GM18498 (cell line): ENCODE results near the gene PCP4L1.
"Not testable (repeated sequence)": the region's sequence is repeated elsewhere in the genome, so short reads cannot be mapped to it uniquely, and the experiment has no call there.

ENCODE experiments used
- ATAC-seq: cut with Tn5 transposase; IDR thresholded peaks from one replicate; pipeline ENCODE4 v1.9.1; 2021; ENCODE audit warnings: mild to moderate bottlenecking, moderate library complexity; ENCODE audit not compliant: unreplicated experiment

Gene PCP4L1

GRCh38 chr1:161258439-161259344 lies at the start of gene PCP4L1:
Gene PCP4L1 (plus strand): TSS chr1:161258745. CDS start chr1:161258975, 230 bp downstream.
- ATAC-seq: peak; percentile 66

DNA sequence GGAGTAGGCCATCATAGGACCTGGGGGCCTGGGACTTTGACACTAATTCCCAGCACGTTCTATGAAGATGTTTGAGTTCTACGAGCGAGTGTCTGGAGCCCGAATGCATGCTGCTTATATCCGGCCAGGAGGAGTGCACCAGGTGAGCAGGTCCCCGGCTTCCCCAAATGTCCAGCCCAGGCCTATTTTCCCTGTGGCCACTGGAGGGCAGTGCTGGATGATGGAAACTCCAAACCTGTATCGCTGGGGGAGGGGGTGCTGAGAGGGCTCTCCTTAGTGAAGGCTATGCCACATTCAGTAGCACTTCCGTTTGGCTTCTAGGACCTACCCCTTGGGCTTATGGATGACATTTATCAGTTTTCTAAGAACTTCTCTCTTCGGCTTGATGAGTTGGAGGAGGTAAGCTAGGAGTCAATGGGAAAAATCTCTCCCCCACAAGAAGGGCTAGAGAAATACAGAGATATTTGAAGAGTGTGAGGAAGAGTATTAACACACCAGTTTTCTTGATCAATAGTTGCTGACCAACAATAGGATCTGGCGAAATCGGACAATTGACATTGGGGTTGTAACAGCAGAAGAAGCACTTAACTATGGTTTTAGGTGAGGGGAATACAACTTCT lies 48.6 kb upstream of the PCP4L1 start:
- peak; percentile 81 for ATAC-seq

- no peak for ATAC-seq
These were observed 44.2 kb upstream of the PCP4L1 start for GRCh38 chr1:161214369-161214768.

DNA sequence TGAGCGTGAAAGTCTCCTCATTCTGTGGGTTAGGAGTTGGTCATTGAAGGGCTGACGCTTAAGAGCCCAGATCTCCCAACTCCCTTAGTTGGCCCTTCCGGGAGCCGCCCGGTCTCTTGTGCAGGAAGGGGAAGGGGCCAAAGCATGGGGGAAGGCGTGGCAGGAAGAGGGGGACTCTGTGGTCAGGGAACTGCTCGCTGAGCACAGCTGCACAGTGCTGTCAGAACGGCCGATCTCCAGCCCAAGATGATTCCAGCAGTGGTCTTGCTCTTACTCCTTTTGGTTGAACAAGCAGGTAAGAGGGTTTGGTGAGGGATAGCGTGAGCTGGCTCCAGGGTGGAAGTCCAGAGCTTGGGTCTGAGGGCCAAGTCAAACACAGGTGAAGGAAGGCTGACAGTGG lies 43.5 kb upstream of the PCP4L1 start, which contains the start of gene FCER1G:
TSS of gene FCER1G (plus strand) at position 220 of the 400 bp plus-strand sequence. CDS start at position 247, 27 bp downstream.
- ATAC-seq: no peak

DNA sequence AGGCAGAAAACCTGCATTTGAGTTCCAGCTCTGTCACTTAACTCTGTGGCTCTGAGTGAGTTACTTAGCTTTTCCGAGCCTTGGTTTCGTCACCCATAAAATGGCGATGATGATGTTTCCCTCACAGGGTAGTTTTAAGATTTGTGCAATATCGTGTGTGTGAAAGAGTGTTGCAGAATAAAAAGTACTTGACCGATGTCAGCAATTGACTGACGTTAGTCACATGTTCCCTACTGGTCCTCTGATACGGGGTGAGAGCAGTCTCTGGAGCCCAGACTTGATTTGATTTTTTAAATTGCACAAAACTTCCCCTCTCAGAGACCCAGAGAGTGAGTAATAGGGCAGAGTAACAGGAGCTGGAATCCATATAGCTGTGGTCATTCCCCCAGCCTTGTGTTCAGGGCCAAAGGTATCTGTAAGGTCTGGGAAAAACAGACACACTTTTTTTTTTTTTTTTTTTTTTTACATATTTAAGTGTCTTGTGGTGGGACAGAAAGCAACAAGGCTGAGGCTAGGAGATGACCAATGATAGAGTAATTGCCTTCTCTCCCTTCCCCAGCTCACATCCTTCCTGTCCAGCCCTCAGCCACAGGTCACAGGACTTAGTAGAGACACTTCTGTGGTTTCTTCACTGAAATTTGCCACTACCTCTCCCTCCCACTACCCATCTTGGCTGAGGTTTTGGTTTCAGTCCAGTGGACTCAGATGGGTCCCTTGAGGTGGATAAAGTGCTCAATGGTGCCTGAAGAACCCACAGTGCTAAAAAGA lies 41.4 kb upstream of the PCP4L1 start:
- ATAC-seq: peak; percentile 85

GRCh38 chr1:161217831-161218230 lies 40.7 kb upstream of the PCP4L1 start:
- no peak for ATAC-seq

GRCh38 chr1:161218301-161219077 lies 40.1 kb upstream of the PCP4L1 start:
- ATAC-seq: no peak

GRCh38 chr1:161219078-161219892 lies 39.3 kb upstream of the PCP4L1 start:
- no peak for ATAC-seq

DNA sequence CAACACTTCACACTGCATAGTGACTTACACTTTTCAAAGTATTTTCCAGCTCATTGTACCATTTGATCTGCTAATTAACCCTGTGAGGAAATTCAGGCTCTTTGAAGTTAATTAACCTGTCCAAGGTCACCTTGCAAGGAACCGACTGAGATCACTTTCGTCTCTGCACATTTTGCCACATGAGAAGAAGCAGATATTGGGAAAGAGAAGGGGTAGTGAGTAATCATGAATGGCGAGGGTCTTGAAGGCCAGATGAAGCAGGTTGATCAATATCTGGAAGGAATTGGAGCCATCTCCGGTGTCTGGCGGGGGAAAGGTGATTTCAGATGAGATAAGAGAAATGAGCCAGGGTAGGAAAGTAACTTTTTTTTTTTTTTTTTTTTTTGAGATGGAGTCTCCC lies 38.5 kb upstream of the PCP4L1 start:
- no peak for ATAC-seq

GRCh38 chr1:161222175-161223019 lies 36.1 kb upstream of the PCP4L1 start:
- ATAC-seq: no peak

- no peak for ATAC-seq
These were observed 34.5 kb upstream of the PCP4L1 start for GRCh38 chr1:161223805-161224694.

GRCh38 chr1:161224695-161225087 lies 33.9 kb upstream of the PCP4L1 start:
- ATAC-seq: not testable (repeated sequence)

- no peak for ATAC-seq
These were observed 33.4 kb upstream of the PCP4L1 start for GRCh38 chr1:161225178-161225533.

GRCh38 chr1:161225534-161226319 lies 32.8 kb upstream of the PCP4L1 start, which contains the start of gene TOMM40L:
Gene TOMM40L (plus strand): TSS chr1:161226060. CDS start chr1:161226490, 430 bp downstream.
- peak; percentile 95 for ATAC-seq

DNA sequence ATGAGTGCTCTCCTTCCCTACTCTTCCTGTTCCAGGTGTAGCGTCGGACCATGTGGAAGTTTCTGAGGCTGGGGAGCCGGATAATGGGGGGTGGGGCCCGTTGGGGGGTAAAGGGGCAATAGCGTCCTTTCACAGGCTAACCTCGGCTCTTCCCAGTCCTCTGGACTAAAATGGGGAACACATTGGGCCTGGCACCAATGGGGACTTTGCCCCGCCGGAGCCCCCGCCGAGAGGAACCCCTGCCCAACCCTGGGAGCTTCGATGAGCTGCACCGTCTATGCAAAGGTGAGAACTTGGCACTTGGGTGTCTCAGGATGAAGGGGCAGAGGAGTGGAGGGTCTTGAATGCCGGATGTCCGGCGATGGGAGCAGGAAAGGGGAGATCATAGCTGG lies 32.2 kb upstream of the PCP4L1 start:
- no peak for ATAC-seq

- no peak for ATAC-seq
These were observed 31.8 kb upstream of the PCP4L1 start for GRCh38 chr1:161226759-161227158.
